Osteocyte (in vitro differentiated cells): ENCODE data around the gene SPC24. TPM values are rescaled to one million over a fixed set of nuclear protein-coding genes. Genes with fewer than 3 reads are reported as not detected.

ENCODE experiments used
- DNase-seq: peaks from one replicate; pipeline ENCODE4 v3.0.0; 2021; ENCODE audit warnings: mixed read lengths; ENCODE audit not compliant: unreplicated experiment; ENCODE audit errors: extremely low spot score
- H3K27ac Mint-ChIP-seq: one replicate; pipeline ENCODE4 v1.8.0; 2021; ENCODE audit warnings: mild to moderate bottlenecking, mixed read lengths; ENCODE audit not compliant: unreplicated experiment
- H3K27me3 Mint-ChIP-seq: one replicate; pipeline ENCODE4 v1.8.0; 2021; ENCODE audit warnings: mixed read lengths; ENCODE audit not compliant: unreplicated experiment
- H3K36me3 Mint-ChIP-seq: one replicate; pipeline ENCODE4 v1.8.0; 2021; ENCODE audit warnings: mixed read lengths; ENCODE audit not compliant: unreplicated experiment
- H3K4me1 Mint-ChIP-seq: one replicate; pipeline ENCODE4 v1.8.0; 2021; ENCODE audit warnings: mixed read lengths; ENCODE audit not compliant: unreplicated experiment
- H3K4me3 Mint-ChIP-seq: one replicate; pipeline ENCODE4 v1.8.0; 2021; ENCODE audit warnings: mild to moderate bottlenecking, moderate library complexity, mixed read lengths; ENCODE audit not compliant: unreplicated experiment
- H3K9me3 Mint-ChIP-seq: one replicate; pipeline ENCODE4 v1.8.0; 2021; ENCODE audit warnings: mixed read lengths; ENCODE audit not compliant: unreplicated experiment
- CTCF ChIP-seq: fragments of 200-600 bp; sonication (generic); IDR thresholded peaks from 2 replicates; pipeline ENCODE4 v1.5.0; 2021; ENCODE audit warnings: antibody characterized with exemption, mild to moderate bottlenecking, moderate library complexity
- long read RNA-seq: library from polyadenylated mRNA; unstranded; transcript quantifications from one replicate; pipeline ENCODE4 v2.0.0, GENCODE V29; 2021
- total RNA-seq: library from RNA; stranded (reverse); gene quantifications from 2 replicates; pipeline ENCODE4 v1.2.1, GENCODE V29; 2021

The SPC24 gene
- total RNA-seq, result 11.9 and 13.5 TPM in 2 replicates
- long read RNA-seq, transcript SPC24-206 (5 exons, 2,315 nt), result major isoform, 8 of 8 reads
- long read RNA-seq, partial matches to known transcripts, result 0 of 8 reads
- long read RNA-seq, other reads (novel, unspliced or antisense), result 0 of 8 reads

- Mint-ChIP-seq H3K27me3 (no peaks in the 10 kb centered on the region), H3K4me1 (peaks cover 53% of the 10 kb centered on the region), H3K36me3 (no peaks in the 10 kb centered on the region), H3K9me3 (no peaks in the 10 kb centered on the region), H3K27ac (peak within 1 kb of the TSS; percentile 77), H3K4me3 (peak within 1 kb of the TSS; percentile 78)
- peak; percentile 99 for DNase-seq
- TF ChIP-seq CTCF, result no peak
These were observed at the start of gene SPC24 for GRCh38 chr19:11155373-11156120. Gene SPC24 (minus strand): TSS chr19:11155782. CDS start chr19:11155776, 6 bp downstream.

DNA sequence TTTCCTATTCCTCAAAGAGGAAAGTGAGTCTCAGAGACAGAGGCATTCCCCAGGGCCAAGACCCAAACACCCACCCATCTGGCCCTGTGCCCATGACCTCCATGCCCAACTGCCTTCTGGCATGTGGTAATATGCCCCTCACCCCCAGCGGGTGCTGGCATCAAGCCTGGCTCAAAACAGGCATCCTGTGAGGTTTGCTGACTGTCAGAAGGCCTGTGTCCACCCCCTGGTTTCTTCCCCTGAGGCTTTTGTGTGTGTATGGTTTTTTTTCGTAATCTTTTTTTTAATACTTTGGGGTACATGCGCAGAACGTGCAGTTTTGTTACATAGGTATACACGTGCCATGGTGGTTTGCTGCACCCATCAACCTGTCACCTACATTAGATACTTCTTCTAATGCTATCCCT, 49.4 kb upstream of the SPC24 start:
- H3K9me3 Mint-ChIP-seq, result no peaks in the 10 kb centered on the region
- peaks cover 37% of the 10 kb centered on the region for H3K4me1 Mint-ChIP-seq
- peaks cover 9% of the 10 kb centered on the region for H3K36me3 Mint-ChIP-seq
- H3K27me3 Mint-ChIP-seq, result no peaks in the 10 kb centered on the region
- TF ChIP-seq CTCF, result no peak
- no peak overlapping the region for H3K4me3 Mint-ChIP-seq
- peak overlapping the region; percentile 95 for H3K27ac Mint-ChIP-seq
- peak; percentile 90 for DNase-seq

DNA sequence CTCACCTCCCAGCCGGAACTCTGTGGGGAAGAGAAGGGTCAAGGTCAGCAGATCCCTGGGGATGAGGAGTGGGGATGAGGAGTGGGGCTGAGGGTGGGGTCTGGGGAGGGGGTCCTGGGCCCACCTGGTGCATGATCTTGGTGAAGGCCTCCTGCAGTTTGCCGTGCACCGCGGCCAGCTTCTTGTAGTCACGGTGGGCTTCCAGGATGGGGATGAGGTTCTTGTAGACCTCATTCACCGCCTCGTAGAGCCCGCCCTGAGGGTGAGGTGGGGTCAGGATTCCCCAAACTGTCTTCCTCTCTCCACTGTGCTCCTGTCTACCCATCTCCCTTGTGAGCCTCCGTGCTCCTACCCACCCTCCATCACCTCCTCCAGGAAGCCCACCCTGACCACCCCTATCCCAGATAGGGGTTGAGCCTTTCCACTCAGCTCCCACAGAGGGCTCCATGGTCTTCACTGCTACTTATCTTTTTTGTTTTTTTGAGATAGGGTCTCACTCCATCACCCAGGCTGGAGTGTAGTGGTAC, 48.6 kb upstream of the SPC24 start:
- peaks cover 9% of the 10 kb centered on the region for H3K36me3 Mint-ChIP-seq
- H3K27me3 Mint-ChIP-seq, result no peaks in the 10 kb centered on the region
- H3K9me3 Mint-ChIP-seq, result no peaks in the 10 kb centered on the region
- peak; percentile 27 for TF ChIP-seq CTCF
- peaks cover 37% of the 10 kb centered on the region for H3K4me1 Mint-ChIP-seq
- no peak overlapping the region for H3K4me3 Mint-ChIP-seq
- no peak for DNase-seq
- H3K27ac Mint-ChIP-seq, result peak overlapping the region; percentile 95

DNA sequence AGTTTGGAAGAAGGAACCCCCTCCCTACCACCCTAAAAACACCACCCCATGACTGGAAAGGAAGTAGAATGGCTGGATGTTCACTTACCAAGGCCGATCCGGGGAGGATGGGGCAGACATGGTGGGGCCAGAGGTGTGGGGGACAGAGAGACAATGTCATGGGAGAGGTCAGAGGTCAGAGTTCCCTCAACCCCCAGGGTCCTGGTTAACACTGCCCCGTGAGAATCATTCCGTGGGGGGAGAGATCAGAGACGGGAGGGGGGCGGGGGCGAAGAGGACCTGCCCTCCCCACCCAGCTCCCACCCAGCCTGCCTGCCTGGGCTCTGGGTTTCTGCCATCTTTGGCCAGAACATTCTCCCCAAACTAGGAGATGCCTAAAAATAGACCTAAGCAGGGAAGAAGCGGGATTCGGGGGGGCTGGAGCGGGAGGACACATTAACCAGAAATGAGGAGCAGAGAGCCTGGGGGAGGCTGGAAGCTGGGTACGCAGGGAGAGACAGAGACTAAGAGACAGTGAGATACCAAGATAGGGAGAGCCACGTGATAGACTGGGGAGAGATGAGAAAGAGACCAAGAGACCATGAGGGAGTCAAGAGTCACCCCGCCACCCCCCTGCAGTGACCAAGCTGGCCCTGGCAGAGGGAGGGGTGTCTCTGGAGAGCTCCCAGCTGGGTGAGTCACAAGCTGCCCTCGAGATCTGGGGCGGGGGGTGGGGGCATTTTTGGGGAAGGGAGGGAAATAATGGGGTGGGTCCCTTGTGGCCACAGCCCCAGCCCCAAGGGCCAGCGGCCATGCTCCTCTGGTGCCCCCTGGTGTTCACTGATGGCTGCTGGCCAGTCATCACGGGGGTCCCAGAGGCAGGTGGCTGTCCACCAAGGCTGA, 47.9 kb upstream of the SPC24 start:
- Mint-ChIP-seq H3K27ac (peak overlapping the region; percentile 95), H3K27me3 (no peaks in the 10 kb centered on the region), H3K9me3 (no peaks in the 10 kb centered on the region), H3K4me3 (no peak overlapping the region), H3K36me3 (peaks cover 7% of the 10 kb centered on the region), H3K4me1 (peaks cover 43% of the 10 kb centered on the region)
- DNase-seq, result peak; percentile 92
- peak; percentile 84 for TF ChIP-seq CTCF
